Spleen (tissue), 7 donors: ENCODE data around the gene ABHD5.

Experiments
- POLR2A ChIP-seq, 3 donors: fragments of 450-650 bp; IDR thresholded peaks; one replicate each; pipeline ENCODE4 v1.5.1; 2017; ENCODE audit warnings: antibody characterized with exemption in 3 of 3, mild to moderate bottlenecking in 1 of 3
- POLR2AphosphoS5 ChIP-seq, 3 donors: sonication (generic); formaldehyde crosslinking; IDR thresholded peaks; one replicate each; pipeline ENCODE4 v1.5.1; 2017; ENCODE audit warnings: antibody characterized with exemption in 3 of 3
- TF ChIP-seq, protein P1 (sequence below), 11 experiments: fragments of 200-600 bp in 7 of 11; fragments of 450-650 bp in 4 of 11; sonication (generic) in 4 of 11; IDR thresholded peaks in 8 of 11; conservative IDR thresholded peaks in 3 of 11; 1 replicate in 7 of 11; 2 replicates in 4 of 11; pipeline versions ENCODE4 v1.4.0 to v1.8.0; 2016 to 2021; ENCODE audit warnings: antibody characterized with exemption in 11 of 11, inconsistent platforms in 4 of 11, mild to moderate bottlenecking in 1 of 11
- donor health status: DM: no; HTN: no; CAD: no; lungs with moderate emphysema.
- donor health status: DM: no; HTN: no; CAD: no.
- donor health status: DM: no; HTN: no; CAD: no.

DNA sequence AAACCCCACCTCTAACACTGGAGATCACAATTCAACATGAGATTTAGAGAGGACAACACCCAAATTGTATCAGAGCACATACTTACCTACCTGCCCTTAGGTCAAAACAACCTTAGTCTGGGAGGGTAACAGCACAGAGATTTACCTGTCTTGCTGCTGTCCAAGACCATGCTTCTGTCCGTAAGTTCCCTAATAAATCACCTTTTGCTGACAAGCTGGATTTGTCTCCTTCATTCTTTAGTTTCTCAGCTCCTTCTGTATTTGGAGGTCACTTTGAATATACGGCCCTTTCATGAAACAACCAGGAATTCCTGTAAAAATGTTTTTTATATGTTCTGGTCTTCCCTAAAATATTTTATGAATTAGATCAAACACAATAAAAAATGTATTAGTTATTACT is 1.6 kb upstream of the ABHD5 start:
- TF ChIP-seq POLR2A (IDR thresholded peaks at IDR 0.05) (no peak), POLR2AphosphoS5 (IDR thresholded peaks at IDR 0.05) (no peak)
- TF ChIP-seq, protein P1, sequence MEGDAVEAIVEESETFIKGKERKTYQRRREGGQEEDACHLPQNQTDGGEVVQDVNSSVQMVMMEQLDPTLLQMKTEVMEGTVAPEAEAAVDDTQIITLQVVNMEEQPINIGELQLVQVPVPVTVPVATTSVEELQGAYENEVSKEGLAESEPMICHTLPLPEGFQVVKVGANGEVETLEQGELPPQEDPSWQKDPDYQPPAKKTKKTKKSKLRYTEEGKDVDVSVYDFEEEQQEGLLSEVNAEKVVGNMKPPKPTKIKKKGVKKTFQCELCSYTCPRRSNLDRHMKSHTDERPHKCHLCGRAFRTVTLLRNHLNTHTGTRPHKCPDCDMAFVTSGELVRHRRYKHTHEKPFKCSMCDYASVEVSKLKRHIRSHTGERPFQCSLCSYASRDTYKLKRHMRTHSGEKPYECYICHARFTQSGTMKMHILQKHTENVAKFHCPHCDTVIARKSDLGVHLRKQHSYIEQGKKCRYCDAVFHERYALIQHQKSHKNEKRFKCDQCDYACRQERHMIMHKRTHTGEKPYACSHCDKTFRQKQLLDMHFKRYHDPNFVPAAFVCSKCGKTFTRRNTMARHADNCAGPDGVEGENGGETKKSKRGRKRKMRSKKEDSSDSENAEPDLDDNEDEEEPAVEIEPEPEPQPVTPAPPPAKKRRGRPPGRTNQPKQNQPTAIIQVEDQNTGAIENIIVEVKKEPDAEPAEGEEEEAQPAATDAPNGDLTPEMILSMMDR (IDR thresholded peaks at IDR 0.05 in 8 of 11, conservative IDR thresholded peaks at IDR 0.05 in 3 of 11) = no peak
